IMR-90 (cell line): ENCODE measurements around the gene GSTP1. TPM values are rescaled to one million over a fixed set of nuclear protein-coding genes. Genes with fewer than 3 reads are reported as not detected.

ENCODE experiments used
- ATAC-seq: fragments of 200-7000 bp; cut with Tn5 transposase; 2 replicates; pipeline ENCODE4 v1.9.1; 2020; ENCODE audit warnings: low read depth, mild to moderate bottlenecking, moderate library complexity
- BruUV-seq: library from RNA; stranded (reverse); fragments of 400-500 nt; replicated peaks from 2 replicates; lab custom pipeline; 2021; lab: Mats Ljungman, UMichigan
- CTCF ChIA-PET: fragments of 300-600 bp; formaldehyde crosslinking; extraction: SDS; loops from one replicate; lab custom pipeline; 2021; ENCODE audit warnings: antibody characterized with exemption; lab: Yijun Ruan, JAX
- POLR2A ChIA-PET: fragments of 300-600 bp; sonication (Branson Sonifier 250); formaldehyde crosslinking; loops from one replicate; lab custom pipeline; 2022; ENCODE audit warnings: antibody characterized with exemption; ENCODE audit not compliant: unreplicated experiment; lab: Charles Lee
- DNase-seq: peaks from one replicate; pipeline ENCODE4 v3.0.0; 2013
- H2AFZ ChIP-seq: replicated peaks from 2 replicates; pipeline ENCODE3; 2013; ENCODE audit warnings: low read length, mild to moderate bottlenecking; ENCODE audit not compliant: poor library complexity
- H2AK5ac ChIP-seq: 2 replicates; pipeline ENCODE4 v1.6.1; 2013; ENCODE audit warnings: low read depth, low read length, inconsistent platforms
- H2AK9ac ChIP-seq: replicated peaks from 2 replicates; pipeline ENCODE3; 2013; ENCODE audit warnings: mild to moderate bottlenecking, low read depth, low read length, moderate library complexity; ENCODE audit not compliant: poor library complexity
- H2BK120ac ChIP-seq: 2 replicates; pipeline ENCODE4 v1.6.1; 2013; ENCODE audit warnings: low read depth, low read length, inconsistent platforms
- H2BK15ac ChIP-seq: 3 replicates; pipeline ENCODE4 v1.6.1; 2013; ENCODE audit warnings: low read depth, low read length, inconsistent platforms
- H2BK20ac ChIP-seq: 2 replicates; pipeline ENCODE4 v1.6.1; 2013; ENCODE audit warnings: low read depth, mild to moderate bottlenecking, inconsistent platforms, low read length, moderate library complexity
- H2BK5ac ChIP-seq: 2 replicates; pipeline ENCODE4 v1.6.1; 2013; ENCODE audit warnings: mild to moderate bottlenecking, low read depth, low read length, inconsistent platforms; ENCODE audit not compliant: poor library complexity, severe bottlenecking
- H3K14ac ChIP-seq: replicated peaks from 2 replicates; pipeline ENCODE4 v1.6.1; 2013; ENCODE audit warnings: low read depth, low read length, inconsistent platforms
- H3K18ac ChIP-seq: 2 replicates; pipeline ENCODE4 v1.6.1; 2013; ENCODE audit warnings: low read depth, low read length, control low read depth
- H3K23ac ChIP-seq: 2 replicates; pipeline ENCODE4 v1.6.1; 2013; ENCODE audit warnings: low read depth, low read length, inconsistent platforms
- H3K27ac ChIP-seq: 2 replicates; pipeline ENCODE4 v1.5.1; 2013; ENCODE audit warnings: mild to moderate bottlenecking, control low read depth, low read length; ENCODE audit not compliant: insufficient read depth
- H3K27me3 ChIP-seq: 2 replicates; pipeline ENCODE4 v1.6.1; 2013; ENCODE audit warnings: low read length; ENCODE audit not compliant: control insufficient read depth, insufficient read depth
- H3K36me3 ChIP-seq: 2 replicates; pipeline ENCODE4 v1.6.1; 2013; ENCODE audit warnings: low read length, mixed read lengths; ENCODE audit not compliant: control insufficient read depth, insufficient read depth
- H3K4ac ChIP-seq: 2 replicates; pipeline ENCODE4 v1.6.1; 2013; ENCODE audit warnings: low read depth, low read length, inconsistent platforms
- H3K4me1 ChIP-seq: 2 replicates; pipeline ENCODE4 v1.6.1; 2013; ENCODE audit warnings: low read length, mixed read lengths; ENCODE audit not compliant: control insufficient read depth, insufficient read depth
- H3K4me2 ChIP-seq: 2 replicates; pipeline ENCODE4 v1.6.1; 2013; ENCODE audit warnings: low read depth, mild to moderate bottlenecking, control low read depth, low read length, moderate library complexity
- H3K4me3 ChIP-seq: 2 replicates; pipeline ENCODE4 v1.5.1; 2013; ENCODE audit warnings: low read depth, mild to moderate bottlenecking, control low read depth, low read length, moderate library complexity; ENCODE audit not compliant: insufficient read depth
- H3K56ac ChIP-seq: 2 replicates; pipeline ENCODE4 v1.6.1; 2013; ENCODE audit warnings: low read length, inconsistent platforms; ENCODE audit not compliant: insufficient read depth; ENCODE audit errors: extremely low read depth
- H3K79me1 ChIP-seq, 2 experiments: 2 replicates each; pipeline ENCODE4 v1.6.1; 2013; ENCODE audit warnings: low read length in 2 of 2, inconsistent platforms in 1 of 2, low read depth in 1 of 2
- H3K9ac ChIP-seq: 2 replicates; pipeline ENCODE4 v1.6.1; 2013; ENCODE audit warnings: low read depth, low read length, control low read depth
- H3K9me1 ChIP-seq: 2 replicates; pipeline ENCODE4 v1.6.1; 2013; ENCODE audit warnings: low read length, inconsistent platforms; ENCODE audit not compliant: insufficient read depth
- H3K9me3 ChIP-seq: 2 replicates; pipeline ENCODE4 v1.6.1; 2013; ENCODE audit warnings: low read length; ENCODE audit not compliant: control insufficient read depth, insufficient read depth
- H4K20me1 ChIP-seq: 2 replicates; pipeline ENCODE4 v1.6.1; 2013; ENCODE audit warnings: low read length, inconsistent platforms; ENCODE audit not compliant: insufficient read depth
- H4K5ac ChIP-seq: 2 replicates; pipeline ENCODE4 v1.6.1; 2013; ENCODE audit warnings: mild to moderate bottlenecking, low read depth, low read length, control low read depth
- H4K8ac ChIP-seq, 2 experiments: 2 replicates each; pipeline ENCODE4 v1.6.1; 2013; ENCODE audit warnings: low read depth in 2 of 2, low read length in 2 of 2, control low read depth in 1 of 2, inconsistent platforms in 1 of 2
- H4K91ac ChIP-seq: 2 replicates; pipeline ENCODE4 v1.6.1; 2013; ENCODE audit warnings: low read depth, low read length, inconsistent platforms; ENCODE audit not compliant: insufficient read depth
- BHLHE40 ChIP-seq: fragments of 150-350 bp; IDR thresholded peaks from 2 replicates; pipeline ENCODE4 v1.6.1; 2016; ENCODE audit warnings: mild to moderate bottlenecking, low read depth, low read length
- CHD1 ChIP-seq: IDR thresholded peaks from 2 replicates; pipeline ENCODE4 v1.6.1; 2012; ENCODE audit warnings: low read depth, low read length, improper control_type of control experiment
- MAZ ChIP-seq: IDR thresholded peaks from 2 replicates; pipeline ENCODE4 v1.6.1; 2012; ENCODE audit warnings: low read depth, mild to moderate bottlenecking, low read length, improper control_type of control experiment, moderate library complexity, borderline replicate concordance
- RCOR1 ChIP-seq: IDR thresholded peaks from 2 replicates; pipeline ENCODE4 v1.6.1; 2012; ENCODE audit warnings: mild to moderate bottlenecking, low read length, improper control_type of control experiment; ENCODE audit not compliant: insufficient replicate concordance
- RFX5 ChIP-seq: IDR thresholded peaks from 2 replicates; pipeline ENCODE4 v1.8.0; 2012; ENCODE audit warnings: low read depth, mild to moderate bottlenecking, low read length, moderate library complexity
- WGBS, 2 experiments: methylation state at CpG; one replicate each; pipeline versions ENCODE4 v1.1.5 to v1.1.7; 2013; ENCODE audit warnings: missing lambda C conversion rate in 2 of 2; ENCODE audit not compliant: insufficient read length in 1 of 2; ENCODE audit errors: extremely low coverage in 2 of 2; 5-methylcytosine and 5-hydroxymethylcytosine counted together
- dilution Hi-C: fragments of 300-500 bp; cut with HindIII; formaldehyde crosslinking; loops from one replicate; pipeline ENCODE4 v1.14.3; 2018; ENCODE audit warnings: low sequenced_read_pairs; ENCODE audit not compliant: unreplicated experiment
- in situ Hi-C: fragments of 300-500 bp; cut with MboI; formaldehyde crosslinking; loops from 3 replicates; pipeline ENCODE4 v1.14.3; 2019; ENCODE audit warnings: low sequenced_read_pairs, inconsistent platforms, mixed read lengths
- intact Hi-C: fragments of 100-400 bp; cut with micrococcal nuclease; formaldehyde crosslinking; loops from 2 replicates; pipeline ENCODE4 v1.10.0; 2022
- polyA plus RNA-seq, 3 experiments: library from polyadenylated mRNA; depleted of rRNA; stranded (reverse); fragments of >200 nt; gene quantifications; 2 replicates each; pipeline ENCODE4 v1.2.3, GENCODE V29; 2012; ENCODE audit warnings: low replicate concordance in 1 of 3
- total RNA-seq: library from RNA; depleted of rRNA; stranded (reverse); fragments of >200 nt; gene quantifications from 2 replicates; pipeline ENCODE4 v1.2.3, GENCODE V29; 2012
- TF ChIP-seq, protein P1 (sequence below): fragments of 150-350 bp; IDR thresholded peaks from 2 replicates; pipeline ENCODE4 v1.6.1; 2016; ENCODE audit warnings: low read depth, mild to moderate bottlenecking, low read length, moderate library complexity, borderline replicate concordance

The GSTP1 gene
- total and polyA plus RNA-seq, 2 of the 4 experiments (the other 2 are of a cell fraction): 947 to 1,539 TPM

DNA sequence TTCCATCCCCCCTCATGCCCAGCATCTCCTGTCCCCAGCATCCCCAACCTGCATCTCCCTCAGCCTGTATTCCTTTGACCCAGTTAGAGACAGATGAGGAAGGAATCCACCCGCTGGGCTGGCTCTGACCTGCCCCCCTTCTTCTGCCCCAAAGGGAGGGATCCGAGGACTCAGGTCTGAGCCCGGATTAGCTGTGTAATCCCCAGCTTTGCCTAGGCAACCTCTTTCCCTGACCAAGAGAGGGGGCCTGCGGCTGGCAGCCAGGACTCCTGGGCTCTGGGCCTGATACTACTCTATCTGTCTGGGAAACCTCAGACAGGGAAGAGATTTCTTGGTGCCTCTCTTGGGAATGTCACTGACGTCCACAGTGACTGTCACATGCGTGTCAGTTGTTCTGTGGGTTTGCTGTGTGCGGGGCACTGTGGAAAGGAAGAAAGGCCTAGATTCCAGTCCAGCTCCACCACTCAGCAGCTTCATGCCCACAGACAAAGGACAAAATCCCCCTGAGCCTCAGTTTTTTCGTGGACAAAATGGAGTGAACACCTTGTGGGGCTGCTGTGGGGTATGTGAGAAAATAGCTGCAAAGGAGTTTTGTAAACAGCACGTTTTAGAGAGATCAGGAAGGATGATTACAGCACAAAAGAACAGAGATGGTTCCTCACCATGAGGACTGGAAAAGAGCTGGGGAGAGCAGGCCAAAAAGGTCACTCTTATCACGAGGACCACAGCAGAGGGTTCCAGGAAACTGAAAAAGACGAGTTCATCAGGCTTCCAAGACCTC lies 21.8 kb downstream of the GSTP1 start:
- no peak overlapping the region for H3K4me3 ChIP-seq
- H3K9me3 ChIP-seq: 0 out of 2 replicates have a peak, but pooled peaks cover 4% of the 10 kb centered on the region
- dilution Hi-C loops: no loop called here
- peak overlapping the region; percentile 56 for H2AK9ac ChIP-seq
- in situ Hi-C loops: no loop called here
- no peak overlapping the region for H3K23ac ChIP-seq
- H3K4me2 ChIP-seq: no peak overlapping the region
- H3K27ac ChIP-seq: no peak overlapping the region
- H2BK20ac ChIP-seq: no peak overlapping the region
- no peak overlapping the region for H2BK15ac ChIP-seq
- BruUV-seq: no TSS peak
- no peak overlapping the region for H4K91ac ChIP-seq
- H2BK5ac ChIP-seq: no peak overlapping the region
- H3K36me3 ChIP-seq: peaks cover 12% of the 10 kb centered on the region
- no peaks in the 10 kb centered on the region for H3K9me1 ChIP-seq
- intact Hi-C loops: no loop called here
- WGBS, 2 experiments: 30% methylated on average over 3 of the region's 11 CpGs; no CpG with 5 or more reads in 1 of the 2 experiments
- no peak for ATAC-seq
- POLR2A ChIA-PET: no interaction called here
- CTCF ChIA-PET: no interaction called here
- no peak overlapping the region for H3K4ac ChIP-seq
- H4K20me1 ChIP-seq: no peaks in the 10 kb centered on the region
- peak overlapping the region; percentile 96 for H2AFZ ChIP-seq
- no peak overlapping the region for H3K56ac ChIP-seq
- H4K8ac ChIP-seq: peak overlapping the region; percentile 80 to 93; a peak in 2 of 4 replicates
- H3K27me3 ChIP-seq: peaks cover 8% of the 10 kb centered on the region
- no peak for TF ChIP-seq CHD1
- TF ChIP-seq RCOR1: no peak
- TF ChIP-seq, protein P1, sequence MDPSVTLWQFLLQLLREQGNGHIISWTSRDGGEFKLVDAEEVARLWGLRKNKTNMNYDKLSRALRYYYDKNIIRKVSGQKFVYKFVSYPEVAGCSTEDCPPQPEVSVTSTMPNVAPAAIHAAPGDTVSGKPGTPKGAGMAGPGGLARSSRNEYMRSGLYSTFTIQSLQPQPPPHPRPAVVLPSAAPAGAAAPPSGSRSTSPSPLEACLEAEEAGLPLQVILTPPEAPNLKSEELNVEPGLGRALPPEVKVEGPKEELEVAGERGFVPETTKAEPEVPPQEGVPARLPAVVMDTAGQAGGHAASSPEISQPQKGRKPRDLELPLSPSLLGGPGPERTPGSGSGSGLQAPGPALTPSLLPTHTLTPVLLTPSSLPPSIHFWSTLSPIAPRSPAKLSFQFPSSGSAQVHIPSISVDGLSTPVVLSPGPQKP: no peak
- no peak for TF ChIP-seq MAZ
- no peak for TF ChIP-seq RFX5
- no peak for TF ChIP-seq BHLHE40
- no peak for DNase-seq
- no peak overlapping the region for H2BK120ac ChIP-seq
- H3K9ac ChIP-seq: no peak overlapping the region
- peaks cover 6% of the 10 kb centered on the region; the same call in 1 of the 2 replicates for H3K4me1 ChIP-seq
- H3K79me1 ChIP-seq: peaks cover 18 to 22% of the 10 kb centered on the region in 2 experiments
- H3K18ac ChIP-seq: no peak overlapping the region
- peak overlapping the region; percentile 75 for H4K5ac ChIP-seq
- H2AK5ac ChIP-seq: no peak overlapping the region
- H3K14ac ChIP-seq: no peak overlapping the region
